Activated T-helper 1 cell treated with anti-CD3 and anti-CD28 coated beads, Interleukin-2, amount 50 U/mL, for 16 hours (primary cell): Measurements from ENCODE around the gene RGS3.
"Not testable (repeated sequence)": the region's sequence is repeated elsewhere in the genome, so short reads cannot be mapped to it uniquely, and the experiment has no call there.

ENCODE experiments used
- DNase-seq, 2 donors: peaks; one replicate each; pipeline ENCODE4 v3.0.0-alpha.2; 2020; ENCODE audit warnings: low read depth in 1 of 2, low spot score in 1 of 2

Gene RGS3

GRCh38 chr9:113543982-113544303, 80.4 kb downstream of the RGS3 start:
- DNase-seq = no peak

- no peak for DNase-seq
These were observed 81.5 kb downstream of the RGS3 start for GRCh38 chr9:113545068-113545467.

DNA sequence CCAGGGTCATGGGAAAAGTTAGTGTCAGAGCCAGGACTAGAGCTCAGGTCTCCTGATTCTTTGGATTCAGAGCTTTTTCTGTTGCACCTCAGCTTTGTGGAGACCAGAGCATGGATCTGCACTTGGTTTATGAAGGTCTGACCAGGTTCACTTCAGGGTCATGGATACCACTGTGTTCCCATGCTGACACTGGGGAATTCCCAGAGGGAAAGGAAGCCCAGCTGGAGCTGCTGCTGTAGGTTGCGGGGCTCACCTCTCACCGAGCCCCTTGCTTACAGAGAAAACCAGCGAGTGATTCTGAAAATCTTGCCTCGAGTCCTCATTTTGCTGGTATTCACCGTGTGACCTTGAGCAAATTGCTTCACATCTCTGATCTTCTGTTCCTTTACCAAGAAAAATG, 83.0 kb downstream of the RGS3 start:
- DNase-seq = no peak

DNA sequence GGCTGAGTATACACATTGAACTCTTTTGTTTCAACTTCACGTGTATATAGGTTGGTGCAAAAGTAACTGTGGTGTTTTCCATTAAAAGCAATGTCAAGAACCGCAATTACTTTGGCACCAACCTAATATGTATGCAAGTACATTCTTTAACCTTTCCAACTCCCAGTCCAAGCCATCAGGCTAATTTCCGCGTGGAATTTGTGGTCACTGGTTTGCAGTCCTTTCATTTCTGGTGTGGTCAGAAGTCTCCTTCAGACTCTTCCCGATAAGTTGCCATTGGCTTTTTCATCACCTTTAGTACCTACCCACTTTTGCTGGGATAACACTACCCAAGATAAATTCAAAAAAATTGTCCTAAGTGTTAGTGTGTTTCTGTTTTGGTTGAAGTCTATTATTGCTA, 84.0 kb downstream of the RGS3 start:
- no peak for DNase-seq

- no peak for DNase-seq
These were observed 84.9 kb downstream of the RGS3 start for GRCh38 chr9:113548221-113549041.

GRCh38 chr9:113549892-113550291, 86.4 kb downstream of the RGS3 start:
- not testable (repeated sequence) for DNase-seq

- DNase-seq = no peak
These were observed 93.5 kb downstream of the RGS3 start for GRCh38 chr9:113556877-113557593.

DNA sequence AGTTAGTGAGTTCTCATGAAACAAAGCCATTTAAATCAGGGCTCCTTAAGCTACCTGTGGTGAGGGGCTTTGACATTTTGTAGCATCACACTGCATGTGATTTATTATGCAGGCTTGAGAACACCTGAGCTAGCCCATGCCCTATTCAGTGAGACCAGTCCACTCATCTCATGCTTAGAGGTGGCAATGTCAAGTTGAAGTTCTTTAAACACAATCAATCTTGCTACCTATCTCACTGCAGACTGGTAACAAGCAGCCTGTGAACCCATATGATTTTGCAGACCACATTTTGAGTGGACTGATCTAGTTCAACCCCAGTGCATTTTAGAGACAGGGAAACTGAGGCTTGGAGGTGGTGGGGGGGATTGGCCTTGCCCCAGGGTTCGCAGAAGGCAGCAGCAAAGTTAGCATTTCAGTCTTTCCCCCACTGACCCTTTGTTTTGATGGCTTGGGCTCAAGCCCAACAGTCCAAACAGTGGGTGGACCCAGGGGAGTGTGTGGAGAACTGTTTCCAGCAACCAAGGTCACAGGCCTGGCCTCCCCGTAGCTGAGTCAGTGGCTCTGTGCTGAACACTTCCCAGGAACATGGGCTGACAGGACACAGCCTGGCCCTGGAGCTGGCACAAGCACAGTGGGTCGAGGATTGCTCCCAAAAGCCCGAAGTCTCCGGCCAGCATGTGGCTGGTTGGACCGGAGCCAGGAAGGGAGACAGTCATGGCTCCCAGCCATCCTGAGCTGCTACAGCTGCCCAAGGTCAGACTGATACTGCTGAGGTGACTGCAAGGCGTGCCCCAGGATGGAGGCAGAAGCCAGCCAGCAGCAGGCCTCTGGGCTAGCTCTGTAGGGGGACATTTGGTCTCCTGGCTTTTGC, 95.3 kb downstream of the RGS3 start:
- DNase-seq = no peak

GRCh38 chr9:113559834-113560800, 96.6 kb downstream of the RGS3 start:
- DNase-seq = no peak

- DNase-seq = no peak
These were observed 99.3 kb downstream of the RGS3 start for GRCh38 chr9:113562653-113563381.

DNA sequence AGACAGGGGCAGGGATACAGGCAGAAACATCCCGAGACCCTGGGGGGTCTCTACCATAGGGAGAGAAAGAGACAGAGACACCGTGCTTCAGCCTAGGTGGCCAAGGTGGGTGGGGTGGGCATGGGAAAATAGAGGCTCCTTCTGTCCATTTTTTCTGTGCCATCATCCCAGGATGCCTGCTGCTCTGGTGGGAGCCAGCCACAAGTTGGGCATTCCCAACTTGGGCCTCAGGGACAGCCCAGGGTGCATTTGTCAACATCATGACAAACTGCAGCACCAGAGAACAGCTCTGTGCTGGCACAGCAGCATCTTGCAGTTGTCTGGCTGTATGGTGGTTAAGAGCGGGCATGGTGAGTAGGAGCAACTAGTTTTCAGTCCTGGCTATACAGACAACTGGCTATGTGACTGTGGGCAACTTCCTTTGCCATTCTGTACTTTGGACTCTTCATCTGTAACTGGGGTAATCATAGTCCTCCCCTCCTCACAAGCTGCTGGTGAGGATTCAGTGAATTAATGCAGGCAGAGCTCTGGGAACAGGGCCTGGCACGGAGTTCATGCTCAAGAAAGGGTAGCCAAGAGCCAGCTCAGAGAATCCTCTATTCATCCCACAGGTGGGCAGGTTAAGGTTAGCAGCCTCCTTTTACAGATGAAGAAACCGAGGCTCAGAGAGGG, 100.4 kb downstream of the RGS3 start:
- no peak for DNase-seq

DNA sequence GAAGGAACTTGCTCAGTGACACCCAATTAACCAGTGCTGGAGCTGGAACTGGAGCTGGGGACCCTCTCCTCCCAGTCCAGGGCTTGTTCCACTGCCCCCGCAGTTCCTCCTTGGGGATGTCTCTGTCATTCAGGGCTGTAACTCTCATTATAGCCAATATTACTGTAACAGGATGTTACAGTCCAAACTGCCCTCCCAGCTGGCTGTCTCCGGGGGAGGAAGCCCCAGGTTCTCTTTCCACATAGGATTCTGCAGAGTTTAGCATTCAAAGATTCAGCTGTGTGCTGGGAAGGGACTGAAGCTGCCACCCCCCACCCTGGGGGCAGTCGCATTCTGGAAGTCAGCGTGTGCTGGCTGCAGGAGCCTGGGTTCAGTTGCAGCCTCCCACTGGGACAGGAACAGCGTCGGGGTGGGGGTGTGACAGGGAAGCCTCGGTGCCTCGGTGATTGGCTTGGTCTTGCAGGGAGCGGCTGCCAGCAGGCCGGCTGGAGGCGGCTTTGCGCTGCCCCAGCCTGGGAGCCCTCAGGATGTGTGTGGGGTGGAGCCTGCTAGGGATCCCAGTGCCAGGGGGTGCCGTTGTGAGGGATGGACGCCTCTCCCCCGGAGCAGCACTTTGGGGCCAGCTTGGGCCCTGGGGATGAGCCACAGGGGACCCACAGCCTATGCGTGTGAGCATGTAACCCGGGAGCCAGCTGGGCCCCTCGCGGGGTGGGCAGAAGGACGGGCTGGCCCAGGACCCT, 101.1 kb downstream of the RGS3 start:
- no peak for DNase-seq

- DNase-seq = no peak
These were observed 102.6 kb downstream of the RGS3 start for GRCh38 chr9:113566016-113566711.

GRCh38 chr9:113566712-113567071, 103.2 kb downstream of the RGS3 start:
- no peak for DNase-seq

GRCh38 chr9:113567361-113568080, 104.0 kb downstream of the RGS3 start:
- DNase-seq = no peak

DNA sequence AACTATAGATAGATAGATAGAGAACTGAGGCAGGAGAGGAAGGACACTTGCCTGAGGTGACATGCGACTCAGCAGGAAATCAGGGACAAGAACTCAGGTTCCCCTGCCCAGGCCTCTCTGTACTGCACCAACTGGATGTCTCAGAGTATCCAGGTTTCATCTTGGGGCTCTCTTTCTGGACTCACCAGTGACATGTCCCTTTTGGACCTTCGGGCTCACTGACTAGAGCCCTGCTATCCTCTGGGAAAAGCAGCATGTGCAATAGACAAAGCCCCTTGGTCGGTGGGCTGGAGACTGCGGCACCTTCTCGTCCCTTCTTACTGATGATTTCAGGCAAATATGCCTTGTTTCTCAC, 104.5 kb downstream of the RGS3 start:
- no peak for DNase-seq

GRCh38 chr9:113568571-113569321, 105.2 kb downstream of the RGS3 start:
- DNase-seq = no peak
